SU-DHL-6 (cell line): Measurements from ENCODE around the gene MEF2C.

Experiments
- H2AFZ ChIP-seq: fragments of 200-600 bp; sonication (generic); 2 replicates; pipeline ENCODE4 v1.6.1; 2014; ENCODE audit warnings: low read depth, mild to moderate bottlenecking, moderate library complexity, mixed read lengths, antibody characterized with exemption, low read length; ENCODE audit not compliant: severe bottlenecking
- H3F3A ChIP-seq: fragments of 200-600 bp; shearing (Covaris generic); 2 replicates; pipeline ENCODE4 v1.6.0; 2016; ENCODE audit warnings: antibody characterized with exemption, mild to moderate bottlenecking; ENCODE audit not compliant: insufficient read depth
- H3K27ac ChIP-seq: fragments of 200-600 bp; sonication (generic); 2 replicates; pipeline ENCODE4 v1.5.1; 2016; ENCODE audit warnings: low read depth, mild to moderate bottlenecking, low read length, moderate library complexity, mixed read lengths
- H3K27me3 ChIP-seq: fragments of 200-600 bp; sonication (generic), shearing (Covaris generic); 2 replicates; pipeline ENCODE4 v1.6.0; 2014; ENCODE audit warnings: mild to moderate bottlenecking, low read length
- H3K36me3 ChIP-seq: fragments of 200-600 bp; sonication (generic); 2 replicates; pipeline ENCODE4 v1.6.1; 2014; ENCODE audit warnings: mild to moderate bottlenecking, low read length, mixed read lengths
- H3K4me2 ChIP-seq: fragments of 300-600, 200-600 bp; shearing (Covaris generic), sonication (generic); 2 replicates; pipeline ENCODE4 v1.6.0; 2014; ENCODE audit warnings: low read length, low read depth, mild to moderate bottlenecking; ENCODE audit not compliant: poor library complexity, severe bottlenecking
- H3K4me3 ChIP-seq: fragments of 200-600 bp; sonication (generic); 2 replicates; pipeline ENCODE4 v1.5.1; 2014; ENCODE audit warnings: antibody characterized with exemption, low read length, mild to moderate bottlenecking, mixed read lengths; ENCODE audit not compliant: insufficient read depth, poor library complexity, severe bottlenecking
- H3K79me2 ChIP-seq: fragments of 200-600 bp; sonication (generic); 2 replicates; pipeline ENCODE4 v1.6.1; 2014; ENCODE audit warnings: mild to moderate bottlenecking, low read length, moderate library complexity; ENCODE audit not compliant: insufficient read depth
- H3K9ac ChIP-seq: fragments of 200-600 bp; sonication (generic); 2 replicates; pipeline ENCODE4 v1.7.0; 2014; ENCODE audit warnings: mild to moderate bottlenecking, low read length
- H3K9me2 ChIP-seq: fragments of 200-600 bp; sonication (generic); replicated peaks from 2 replicates; pipeline ENCODE4 v1.6.1; 2014; ENCODE audit warnings: low read length; ENCODE audit not compliant: insufficient read depth
- H3K9me3 ChIP-seq: fragments of 200-600 bp; sonication (generic); 2 replicates; pipeline ENCODE4 v1.6.1; 2014; ENCODE audit warnings: low read length, mixed read lengths; ENCODE audit not compliant: insufficient read depth
- H4K20me1 ChIP-seq: fragments of 200-600 bp; sonication (generic); 2 replicates; pipeline ENCODE4 v1.6.1; 2014; ENCODE audit warnings: low read depth, mild to moderate bottlenecking, antibody characterized with exemption, low read length, moderate library complexity, mixed read lengths
- CTCF ChIP-seq: fragments of 200-600 bp; sonication (generic); IDR thresholded peaks from one replicate; pipeline ENCODE4 v1.5.1; 2017; ENCODE audit warnings: antibody characterized with exemption, mild to moderate bottlenecking, low read length, moderate library complexity; ENCODE audit not compliant: insufficient read depth, poor library complexity, severe bottlenecking
- EZH2phosphoT487 ChIP-seq: fragments of 200-600 bp; sonication (generic), shearing (Covaris generic); conservative IDR thresholded peaks from 2 replicates; pipeline ENCODE4 v1.6.1; 2018; ENCODE audit warnings: mild to moderate bottlenecking, antibody characterized with exemption, low read length, moderate library complexity, mixed read lengths

MEF2C gene

GRCh38 chr5:88778736-88779135 is 104.2 kb downstream of the MEF2C start:
- no peak overlapping the region for H3K4me2 ChIP-seq
- H3K9ac ChIP-seq = no peak overlapping the region
- H3K36me3 ChIP-seq = no peaks in the 10 kb centered on the region
- H3K4me3 ChIP-seq = no peak overlapping the region
- H4K20me1 ChIP-seq = no peaks in the 10 kb centered on the region
- H3K79me2 ChIP-seq = no peaks in the 10 kb centered on the region
- H3K9me2 ChIP-seq = no peaks in the 10 kb centered on the region
- H3K27ac ChIP-seq = no peak overlapping the region
- no peaks in the 10 kb centered on the region for H3K27me3 ChIP-seq
- H3K9me3 ChIP-seq = no peaks in the 10 kb centered on the region
- no peak overlapping the region for H2AFZ ChIP-seq
- no peaks in the 10 kb centered on the region for H3F3A ChIP-seq
- TF ChIP-seq EZH2phosphoT487 (no peak), CTCF (no peak)

GRCh38 chr5:88776692-88777091 is 106.3 kb downstream of the MEF2C start:
- H3K36me3 ChIP-seq = no peaks in the 10 kb centered on the region

DNA sequence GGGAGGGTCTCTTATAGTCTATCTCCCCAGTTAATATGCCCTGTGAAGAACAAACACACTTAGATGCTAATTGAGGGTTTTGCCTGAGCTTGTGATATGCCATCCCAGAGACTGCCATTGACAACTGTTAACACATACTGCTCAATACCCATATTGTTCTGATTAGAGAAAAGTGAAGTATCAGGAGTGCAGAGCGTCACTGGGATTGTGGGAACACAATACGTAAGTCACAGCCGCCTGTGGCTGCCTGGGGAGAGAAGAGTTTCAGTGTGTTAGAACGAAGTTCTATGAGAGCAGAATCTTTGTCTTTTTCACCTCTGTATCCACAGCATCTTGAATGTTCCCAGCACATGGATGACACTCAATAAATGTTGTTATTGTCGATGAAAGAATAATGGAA is 110.2 kb downstream of the MEF2C start:
- Histone ChIP-seq H3K4me3 (no peak overlapping the region), H3K27ac (no peak overlapping the region), H4K20me1 (no peaks in the 10 kb centered on the region), H3F3A (no peaks in the 10 kb centered on the region), H2AFZ (no peak overlapping the region), H3K9me3 (no peaks in the 10 kb centered on the region), H3K9ac (no peak overlapping the region), H3K4me2 (no peak overlapping the region), H3K36me3 (no peaks in the 10 kb centered on the region), H3K79me2 (no peaks in the 10 kb centered on the region), H3K9me2 (no peaks in the 10 kb centered on the region), H3K27me3 (no peaks in the 10 kb centered on the region)
- TF ChIP-seq EZH2phosphoT487 = no peak
- TF ChIP-seq CTCF = no peak

More at GRCh38 chr5:88776692-88777091, 106.3 kb downstream of the MEF2C start:
- Histone ChIP-seq H2AFZ (no peak overlapping the region), H3K27ac (no peak overlapping the region), H3K4me3 (no peak overlapping the region), H3K79me2 (no peaks in the 10 kb centered on the region), H3K4me2 (no peak overlapping the region), H3K9ac (no peak overlapping the region), H4K20me1 (no peaks in the 10 kb centered on the region), H3K9me3 (no peaks in the 10 kb centered on the region), H3K9me2 (no peaks in the 10 kb centered on the region), H3K27me3 (no peaks in the 10 kb centered on the region), H3F3A (no peaks in the 10 kb centered on the region)
- no peak for TF ChIP-seq CTCF
- TF ChIP-seq EZH2phosphoT487 = no peak

DNA sequence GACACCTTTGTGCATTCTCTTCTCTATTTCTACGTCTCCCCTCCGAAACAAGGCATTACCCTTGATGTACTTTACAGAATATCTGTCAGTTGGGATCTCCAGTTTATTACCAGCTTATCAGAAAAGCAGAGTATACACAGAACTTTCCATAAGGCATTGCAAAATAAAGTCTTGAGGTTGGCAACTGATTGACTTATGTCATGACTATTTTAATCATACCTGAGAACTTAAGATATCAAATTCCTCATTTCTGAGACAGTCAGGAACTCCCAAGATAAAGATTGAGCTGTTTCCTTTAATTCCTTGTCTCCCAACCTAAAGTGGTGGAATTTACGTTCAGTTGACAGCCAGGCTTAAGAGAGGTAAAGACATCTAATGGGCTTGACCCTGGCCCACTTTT is 110.9 kb downstream of the MEF2C start:
- Histone ChIP-seq H3K9ac (no peak overlapping the region), H3K4me3 (no peak overlapping the region), H3K4me2 (no peak overlapping the region), H3K9me3 (no peaks in the 10 kb centered on the region), H4K20me1 (no peaks in the 10 kb centered on the region), H3F3A (no peaks in the 10 kb centered on the region), H3K27me3 (no peaks in the 10 kb centered on the region), H3K9me2 (no peaks in the 10 kb centered on the region), H3K36me3 (no peaks in the 10 kb centered on the region), H3K79me2 (no peaks in the 10 kb centered on the region), H2AFZ (no peak overlapping the region), H3K27ac (no peak overlapping the region)
- TF ChIP-seq EZH2phosphoT487 (no peak), CTCF (no peak)
